Stomach (tissue), 4 donors: ENCODE results near the gene DRAXIN.

Experiments used
- EP300 ChIP-seq: sonication (generic); formaldehyde crosslinking; IDR thresholded peaks from one replicate; pipeline ENCODE4 v1.6.1; 2017; ENCODE audit warnings: antibody characterized with exemption
- POLR2A ChIP-seq, 4 donors: fragments of 450-650 bp; IDR thresholded peaks; one replicate each; pipeline ENCODE4 v1.6.1; 2016; ENCODE audit warnings: antibody characterized with exemption in 4 of 4, control low read depth in 2 of 4, mild to moderate bottlenecking in 1 of 4, moderate library complexity in 1 of 4
- POLR2AphosphoS5 ChIP-seq, 3 donors: sonication (generic); formaldehyde crosslinking; IDR thresholded peaks; one replicate each; pipeline ENCODE4 v1.6.1; 2016; ENCODE audit warnings: antibody characterized with exemption in 3 of 3
- TF ChIP-seq, protein P1 (sequence below), 7 experiments: fragments of 450-650 bp in 4 of 7; fragments of 200-600 bp in 3 of 7; sonication (generic) in 3 of 7; IDR thresholded peaks; one replicate each; pipeline ENCODE4 v1.5.1; 2016 to 2019; ENCODE audit warnings: antibody characterized with exemption in 7 of 7, control low read depth in 2 of 7, mild to moderate bottlenecking in 1 of 7

DNA sequence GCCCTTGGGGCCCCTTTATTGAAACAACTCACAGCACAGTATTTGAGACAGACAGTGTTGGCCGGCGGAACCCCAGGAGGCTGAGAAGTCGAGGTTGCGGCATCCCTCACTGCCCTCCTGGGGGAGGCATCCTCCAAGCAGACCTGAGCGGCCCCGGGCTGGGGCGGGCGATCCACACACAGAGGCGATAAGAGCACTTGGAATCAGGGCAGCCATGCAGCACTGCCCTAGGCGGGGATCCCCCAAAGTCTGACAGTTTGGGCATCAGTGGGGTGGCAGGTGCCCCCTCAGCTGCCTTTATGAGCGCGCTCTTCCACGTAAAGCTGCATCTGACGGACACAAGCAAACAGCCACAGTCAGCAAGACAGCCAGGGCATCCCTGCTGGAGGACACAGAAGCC lies 17.0 kb upstream of the DRAXIN start:
- TF ChIP-seq, protein P1, sequence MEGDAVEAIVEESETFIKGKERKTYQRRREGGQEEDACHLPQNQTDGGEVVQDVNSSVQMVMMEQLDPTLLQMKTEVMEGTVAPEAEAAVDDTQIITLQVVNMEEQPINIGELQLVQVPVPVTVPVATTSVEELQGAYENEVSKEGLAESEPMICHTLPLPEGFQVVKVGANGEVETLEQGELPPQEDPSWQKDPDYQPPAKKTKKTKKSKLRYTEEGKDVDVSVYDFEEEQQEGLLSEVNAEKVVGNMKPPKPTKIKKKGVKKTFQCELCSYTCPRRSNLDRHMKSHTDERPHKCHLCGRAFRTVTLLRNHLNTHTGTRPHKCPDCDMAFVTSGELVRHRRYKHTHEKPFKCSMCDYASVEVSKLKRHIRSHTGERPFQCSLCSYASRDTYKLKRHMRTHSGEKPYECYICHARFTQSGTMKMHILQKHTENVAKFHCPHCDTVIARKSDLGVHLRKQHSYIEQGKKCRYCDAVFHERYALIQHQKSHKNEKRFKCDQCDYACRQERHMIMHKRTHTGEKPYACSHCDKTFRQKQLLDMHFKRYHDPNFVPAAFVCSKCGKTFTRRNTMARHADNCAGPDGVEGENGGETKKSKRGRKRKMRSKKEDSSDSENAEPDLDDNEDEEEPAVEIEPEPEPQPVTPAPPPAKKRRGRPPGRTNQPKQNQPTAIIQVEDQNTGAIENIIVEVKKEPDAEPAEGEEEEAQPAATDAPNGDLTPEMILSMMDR (IDR thresholded peaks at IDR 0.05) = no peak
- TF ChIP-seq EP300 (no peak), POLR2A (IDR thresholded peaks at IDR 0.05) (no peak), POLR2AphosphoS5 (IDR thresholded peaks at IDR 0.05) (no peak)
